GM12878 (cell line): ENCODE data around the gene CNTRL. TPM values are rescaled to one million over a fixed set of nuclear protein-coding genes. Genes with fewer than 3 reads are reported as not detected.
A peak's percentile ranks its signal among the peaks of the same experiment; 100 is the strongest.

ENCODE experiments used
- CTCF ChIP-seq, 3 experiments: IDR thresholded peaks in 2 of 3; conservative IDR thresholded peaks in 1 of 3; 2 replicates each; pipeline ENCODE4 v1.5.1; 2011; ENCODE audit warnings: low read depth in 3 of 3, low read length in 3 of 3, mild to moderate bottlenecking in 3 of 3, control low read depth in 2 of 3, moderate library complexity in 2 of 3, inconsistent platforms in 1 of 3, mixed read lengths in 1 of 3; ENCODE audit not compliant: control insufficient read depth in 2 of 3, insufficient read depth in 1 of 3; ENCODE audit errors: extremely low read depth in 1 of 3
- CUX1 ChIP-seq: IDR thresholded peaks from 2 replicates; pipeline ENCODE4 v1.6.1; 2012; ENCODE audit warnings: improper control_type of control experiment, low read depth, low read length; ENCODE audit not compliant: insufficient replicate concordance
- MYB ChIP-seq: fragments of 150-350 bp; IDR thresholded peaks from 2 replicates; pipeline ENCODE4 v1.6.1; 2014; ENCODE audit warnings: mild to moderate bottlenecking, low read depth, low read length, borderline replicate concordance
- RELB ChIP-seq: fragments of 450-650 bp; IDR thresholded peaks from 2 replicates; pipeline ENCODE4 v1.6.1; 2017; ENCODE audit warnings: low read depth, mild to moderate bottlenecking, moderate library complexity
- YBX1 ChIP-seq: fragments of 450-650 bp; IDR thresholded peaks from 2 replicates; pipeline ENCODE4 v1.6.1; 2016; ENCODE audit warnings: antibody characterized with exemption
- ZBTB11 ChIP-seq: fragments of 450-650 bp; formaldehyde crosslinking; IDR thresholded peaks from 2 replicates; pipeline ENCODE4 v1.5.0; 2022; ENCODE audit warnings: mild to moderate bottlenecking, missing genetic modification characterization
- ZNF687 ChIP-seq: fragments of 450-650 bp; IDR thresholded peaks from 2 replicates; pipeline ENCODE4 v1.6.1; 2017; ENCODE audit warnings: mild to moderate bottlenecking, moderate library complexity
- polyA plus RNA-seq, 11 experiments: library from polyadenylated mRNA; depleted of rRNA in 4 of 11; unstranded in 6 of 11; stranded (reverse) in 5 of 11; fragments of >200 nt; fragmentation: Nextera tagmentation in 4 of 11; fragmentation: Illumina TruSeq in 1 of 11; extraction: Ambion mirVana in 4 of 11; extraction: Trizol in 1 of 11; gene quantifications; 1 replicate in 1 of 11; 2 replicates in 10 of 11; pipeline versions ENCODE4 v1.2.1 to v1.2.3, GENCODE V29; 2011 to 2016; ENCODE audit warnings: inconsistent platforms in 2 of 11, missing spikeins in 2 of 11, low read depth in 1 of 11
- total RNA-seq, 4 experiments: library from RNA; depleted of rRNA in 3 of 4; stranded (reverse); fragments of >200 nt in 3 of 4; fragmentation: Illumina TruSeq in 1 of 4; extraction: Trizol in 1 of 4; gene quantifications; 2 replicates each; pipeline versions ENCODE4 v1.2.1 to v1.2.3, GENCODE V29; 2013 to 2021

The CNTRL gene
- total and polyA plus RNA-seq, 10 of the 15 experiments (the other 5 are each of a cell fraction or from before 2014, with no cell fraction given): 20.0 to 65.4 (median 38.8) TPM

- TF ChIP-seq MYB (no peak), ZNF687 (peak; percentile 34), YBX1 (no peak), RELB (no peak), CUX1 (no peak), ZBTB11 (CRISPR knock-in tag) (peak; percentile 60), CTCF (IDR thresholded peaks at IDR 0.05 in 2 of 3, conservative IDR thresholded peaks at IDR 0.05 in 1 of 3; ENCODE audit: control insufficient read depth in 2 of 3, extremely low read depth in 1 of 3, insufficient read depth in 1 of 3, low read depth in 3 of 3, low read length in 3 of 3) (peak; percentile 58 to 78 (median 69); a peak in 5 of 6 replicates)
Observed at GRCh38 chr9:121201738-121202533, 127.2 kb downstream of the CNTRL start, which contains the start of gene RAB14 (continued).
